ENCODE data around the gene SLC25A14. TPM values are rescaled to one million over a fixed set of nuclear protein-coding genes. Genes with fewer than 3 reads are reported as not detected.
"Not testable (repeated sequence)": the region's sequence is repeated elsewhere in the genome, so short reads cannot be mapped to it uniquely, and the experiment has no call there.

Gene SLC25A14
- total RNA-seq: 4.8 TPM
- long read RNA-seq, partial matches to known transcripts: 0 of 2 reads
- long read RNA-seq, other reads (novel, unspliced or antisense): 1 of 2 reads

- peak; percentile 86 for ATAC-seq
- intact Hi-C loops (cut with DNase I): no loop called here
Measured at GRCh38 chrX:130339408-130340222, at the start of gene SLC25A14. Gene SLC25A14 (plus strand): TSS chrX:130339919. CDS start chrX:130340279, 360 bp downstream.

GRCh38 chrX:130295519-130296296 lies 44.0 kb upstream of the SLC25A14 start:
- no peak for DNase-seq (ENCODE audit: missing footprints)
- ATAC-seq: no peak
- intact Hi-C loops (cut with DNase I): no loop called here

More at GRCh38 chrX:130339408-130340222, at the start of gene SLC25A14:
- DNase-seq (ENCODE audit: missing footprints): peak; percentile 88

- ATAC-seq: no peak
- intact Hi-C loops (cut with DNase I): no loop called here
- DNase-seq (ENCODE audit: missing footprints): no peak
Measured at GRCh38 chrX:130296297-130296678, 43.4 kb upstream of the SLC25A14 start.

GRCh38 chrX:130296743-130297142 lies 43.0 kb upstream of the SLC25A14 start:
- intact Hi-C loops (cut with DNase I): no loop called here

GRCh38 chrX:130299279-130300009 lies 40.3 kb upstream of the SLC25A14 start:
- no peak for DNase-seq (ENCODE audit: missing footprints)
- ATAC-seq: no peak
- intact Hi-C loops (cut with DNase I): no loop called here

More at GRCh38 chrX:130296743-130297142, 43.0 kb upstream of the SLC25A14 start:
- DNase-seq (ENCODE audit: missing footprints) (no peak), ATAC-seq (no peak)

- no peak for ATAC-seq
- no peak for DNase-seq (ENCODE audit: missing footprints)
- intact Hi-C loops (cut with DNase I): no loop called here
Measured at GRCh38 chrX:130300010-130300282, 39.8 kb upstream of the SLC25A14 start.

GRCh38 chrX:130301405-130301804 lies 38.3 kb upstream of the SLC25A14 start:
- DNase-seq (ENCODE audit: missing footprints) (no peak), ATAC-seq (no peak)
- intact Hi-C loops (cut with DNase I): no loop called here

- DNase-seq (ENCODE audit: missing footprints) (no peak), ATAC-seq (no peak)
- intact Hi-C loops (cut with DNase I): no loop called here
Measured at GRCh38 chrX:130301977-130302376, 37.7 kb upstream of the SLC25A14 start.

- ATAC-seq (no peak), DNase-seq (ENCODE audit: missing footprints) (no peak)
- intact Hi-C loops (cut with DNase I): no loop called here
Measured at GRCh38 chrX:130304587-130305368, 34.9 kb upstream of the SLC25A14 start.

GRCh38 chrX:130319886-130320285 lies 19.8 kb upstream of the SLC25A14 start:
- intact Hi-C loops (cut with DNase I); DNase-seq (ENCODE audit: missing footprints); ATAC-seq: not testable (repeated sequence)

GRCh38 chrX:130321550-130321949 lies 18.2 kb upstream of the SLC25A14 start:
- DNase-seq (ENCODE audit: missing footprints) (no peak), ATAC-seq (no peak)
- intact Hi-C loops (cut with DNase I): no loop called here

- no peak for ATAC-seq
- intact Hi-C loops (cut with DNase I): no loop called here
- DNase-seq (ENCODE audit: missing footprints): no peak
Measured at GRCh38 chrX:130330146-130330545, 9.6 kb upstream of the SLC25A14 start.

GRCh38 chrX:130330706-130331105 lies 9.0 kb upstream of the SLC25A14 start:
- peak; percentile 71 for DNase-seq (ENCODE audit: missing footprints)
- no peak for ATAC-seq
- intact Hi-C loops (cut with DNase I): no loop called here

- DNase-seq (ENCODE audit: missing footprints) (no peak), ATAC-seq (no peak)
- intact Hi-C loops (cut with DNase I): no loop called here
Measured at GRCh38 chrX:130336531-130336930, 3.2 kb upstream of the SLC25A14 start.

GRCh38 chrX:130338869-130339268 lies 850 bp upstream of the SLC25A14 start:
- DNase-seq (ENCODE audit: missing footprints); intact Hi-C loops (cut with DNase I); ATAC-seq: not testable (repeated sequence)

- DNase-seq (ENCODE audit: missing footprints) (no peak), ATAC-seq (no peak)
- intact Hi-C loops (cut with DNase I): no loop called here
Measured at GRCh38 chrX:130340271-130340670, 552 bp downstream of the SLC25A14 start.

- DNase-seq (ENCODE audit: missing footprints) (no peak), ATAC-seq (no peak)
- intact Hi-C loops (cut with DNase I): no loop called here
Measured at GRCh38 chrX:130343411-130343810, 3.7 kb downstream of the SLC25A14 start.

- DNase-seq (ENCODE audit: missing footprints): no peak
- intact Hi-C loops (cut with DNase I): no loop called here
- ATAC-seq: no peak
Measured at GRCh38 chrX:130347321-130347720, 7.6 kb downstream of the SLC25A14 start.

GRCh38 chrX:130351567-130351966 lies 11.8 kb downstream of the SLC25A14 start:
- intact Hi-C loops (cut with DNase I): no loop called here
- ATAC-seq (no peak), DNase-seq (ENCODE audit: missing footprints) (no peak)
